Osteoblast (primary cell): Measurements from ENCODE around the gene RARRES1. TPM values are rescaled to one million over a fixed set of nuclear protein-coding genes. Genes with fewer than 3 reads are reported as not detected.

Experiments
- DNase-seq: peaks from one replicate; pipeline ENCODE4 v3.0.0; 2011; ENCODE audit warnings: low spot score, mixed read lengths; ENCODE audit not compliant: insufficient read length; ENCODE audit errors: missing footprints
- H2AFZ ChIP-seq: 2 replicates; pipeline ENCODE4 v1.6.0; 2011; ENCODE audit warnings: mild to moderate bottlenecking, low read length
- H3K27ac ChIP-seq: 2 replicates; pipeline ENCODE4 v1.5.1; 2011; ENCODE audit warnings: mild to moderate bottlenecking, low read depth, low read length, moderate library complexity
- H3K27me3 ChIP-seq: 2 replicates; pipeline ENCODE4 v1.6.0; 2012; ENCODE audit warnings: mild to moderate bottlenecking, control low read depth, inconsistent platforms, low read length, moderate library complexity; ENCODE audit not compliant: insufficient read depth
- H3K36me3 ChIP-seq: 2 replicates; pipeline ENCODE4 v1.5.1; 2011; ENCODE audit warnings: mild to moderate bottlenecking, low read length, control low read depth, moderate library complexity; ENCODE audit not compliant: insufficient read depth
- H3K4me1 ChIP-seq: 2 replicates; pipeline ENCODE4 v1.5.1; 2011; ENCODE audit warnings: mild to moderate bottlenecking, low read length, control low read depth, moderate library complexity; ENCODE audit not compliant: insufficient read depth
- H3K4me2 ChIP-seq: 2 replicates; pipeline ENCODE4 v1.6.0; 2011; ENCODE audit warnings: mild to moderate bottlenecking, low read length; ENCODE audit not compliant: insufficient read depth
- H3K4me3 ChIP-seq: fragments of 200-600 bp; sonication (generic); 3 replicates; pipeline ENCODE4 v1.5.1; 2012; ENCODE audit warnings: mild to moderate bottlenecking, low read length, inconsistent platforms; ENCODE audit not compliant: insufficient read depth
- H3K79me2 ChIP-seq: 2 replicates; pipeline ENCODE4 v1.6.0; 2012; ENCODE audit warnings: mild to moderate bottlenecking, low read length, control low read depth, inconsistent platforms; ENCODE audit not compliant: insufficient read depth
- H3K9me3 ChIP-seq: 2 replicates; pipeline ENCODE4 v1.5.1; 2011; ENCODE audit warnings: low read depth, low read length, control low read depth
- H4K20me1 ChIP-seq: 2 replicates; pipeline ENCODE4 v1.6.0; 2012; ENCODE audit warnings: mild to moderate bottlenecking, low read length, control low read depth; ENCODE audit not compliant: insufficient read depth
- total RNA-seq: library from RNA; depleted of rRNA; stranded (reverse); fragments of >200 nt; gene quantifications from 2 replicates; pipeline ENCODE4 v1.2.3, GENCODE V29; 2012
- TF ChIP-seq, protein P1 (sequence below): IDR thresholded peaks from 2 replicates; pipeline ENCODE4 v1.5.1; 2011; ENCODE audit warnings: mild to moderate bottlenecking, low read depth, low read length, moderate library complexity; ENCODE audit errors: extremely low read depth

Gene RARRES1
- total RNA-seq, 1 donor, result 19.5 TPM

DNA sequence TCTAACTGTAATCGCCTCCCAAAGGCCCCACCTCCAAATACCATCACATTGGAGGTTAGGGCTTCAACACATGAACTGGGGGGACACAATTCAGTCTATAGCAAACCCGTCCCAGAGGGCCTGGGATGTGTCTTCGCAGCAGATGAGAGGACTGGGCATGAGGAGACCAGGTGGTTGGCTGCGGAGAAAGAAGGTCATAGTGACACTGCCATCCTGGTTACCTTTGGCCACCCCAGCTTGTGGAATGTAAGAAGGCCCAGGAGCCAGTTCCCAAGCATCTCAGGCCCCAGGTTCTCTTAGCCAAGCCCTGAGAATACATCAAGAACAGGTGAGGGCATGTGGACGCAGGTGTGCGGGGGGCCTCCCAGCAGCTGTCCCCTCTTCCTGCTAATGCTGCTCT, 6.4 kb upstream of the RARRES1 start:
- no peaks in the 10 kb centered on the region for H4K20me1 ChIP-seq
- TF ChIP-seq, protein P1, sequence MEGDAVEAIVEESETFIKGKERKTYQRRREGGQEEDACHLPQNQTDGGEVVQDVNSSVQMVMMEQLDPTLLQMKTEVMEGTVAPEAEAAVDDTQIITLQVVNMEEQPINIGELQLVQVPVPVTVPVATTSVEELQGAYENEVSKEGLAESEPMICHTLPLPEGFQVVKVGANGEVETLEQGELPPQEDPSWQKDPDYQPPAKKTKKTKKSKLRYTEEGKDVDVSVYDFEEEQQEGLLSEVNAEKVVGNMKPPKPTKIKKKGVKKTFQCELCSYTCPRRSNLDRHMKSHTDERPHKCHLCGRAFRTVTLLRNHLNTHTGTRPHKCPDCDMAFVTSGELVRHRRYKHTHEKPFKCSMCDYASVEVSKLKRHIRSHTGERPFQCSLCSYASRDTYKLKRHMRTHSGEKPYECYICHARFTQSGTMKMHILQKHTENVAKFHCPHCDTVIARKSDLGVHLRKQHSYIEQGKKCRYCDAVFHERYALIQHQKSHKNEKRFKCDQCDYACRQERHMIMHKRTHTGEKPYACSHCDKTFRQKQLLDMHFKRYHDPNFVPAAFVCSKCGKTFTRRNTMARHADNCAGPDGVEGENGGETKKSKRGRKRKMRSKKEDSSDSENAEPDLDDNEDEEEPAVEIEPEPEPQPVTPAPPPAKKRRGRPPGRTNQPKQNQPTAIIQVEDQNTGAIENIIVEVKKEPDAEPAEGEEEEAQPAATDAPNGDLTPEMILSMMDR, result no peak
- H3K4me1 ChIP-seq, result no peaks in the 10 kb centered on the region
- no peak overlapping the region for H3K4me2 ChIP-seq
- H3K27me3 ChIP-seq, result no peaks in the 10 kb centered on the region
- H3K79me2 ChIP-seq, result no peaks in the 10 kb centered on the region
- no peak for DNase-seq
- no peak overlapping the region for H3K27ac ChIP-seq
- H3K9me3 ChIP-seq, result peaks cover 5% of the 10 kb centered on the region
- H2AFZ ChIP-seq, result no peak overlapping the region
- H3K36me3 ChIP-seq, result peaks cover 12% of the 10 kb centered on the region
- no peak overlapping the region for H3K4me3 ChIP-seq

DNA sequence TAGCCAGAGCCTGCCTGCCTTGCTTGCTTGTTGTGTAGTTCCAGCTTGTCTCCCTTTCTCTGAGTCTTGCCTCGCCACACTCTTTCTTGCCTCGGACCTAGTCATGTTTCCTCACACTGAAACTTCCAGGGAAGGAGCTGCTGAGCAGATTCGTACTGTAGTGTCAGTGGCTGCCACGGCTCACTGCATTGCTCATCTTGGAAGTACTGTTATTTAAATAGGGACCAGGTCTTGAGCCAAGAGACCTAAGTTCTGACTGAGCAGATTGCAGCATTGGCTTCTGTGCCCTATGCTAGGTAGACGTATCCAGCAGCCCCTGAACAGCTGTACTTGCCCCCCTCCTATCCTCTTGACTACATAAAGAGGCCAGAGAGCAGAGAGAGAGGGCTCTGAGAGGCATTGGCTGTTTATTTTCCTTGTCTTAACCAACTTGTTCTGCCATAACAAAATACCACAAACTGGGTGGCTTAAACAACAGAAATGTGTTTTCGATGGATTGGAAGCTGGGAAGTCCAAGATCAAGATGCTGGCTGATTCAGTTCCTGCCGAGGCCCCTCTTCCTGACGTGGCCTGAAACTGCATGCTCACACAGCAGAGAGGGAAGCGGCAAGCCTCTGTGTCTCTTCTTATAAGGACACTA, 5.8 kb upstream of the RARRES1 start:
- Histone ChIP-seq H3K27me3 (no peaks in the 10 kb centered on the region), H4K20me1 (no peaks in the 10 kb centered on the region), H3K4me3 (no peak overlapping the region), H3K9me3 (peaks cover 5% of the 10 kb centered on the region), H3K27ac (no peak overlapping the region), H3K36me3 (peaks cover 12% of the 10 kb centered on the region), H3K79me2 (no peaks in the 10 kb centered on the region), H2AFZ (no peak overlapping the region), H3K4me2 (no peak overlapping the region), H3K4me1 (no peaks in the 10 kb centered on the region)
- TF ChIP-seq, protein P1, result no peak
- no peak for DNase-seq

DNA sequence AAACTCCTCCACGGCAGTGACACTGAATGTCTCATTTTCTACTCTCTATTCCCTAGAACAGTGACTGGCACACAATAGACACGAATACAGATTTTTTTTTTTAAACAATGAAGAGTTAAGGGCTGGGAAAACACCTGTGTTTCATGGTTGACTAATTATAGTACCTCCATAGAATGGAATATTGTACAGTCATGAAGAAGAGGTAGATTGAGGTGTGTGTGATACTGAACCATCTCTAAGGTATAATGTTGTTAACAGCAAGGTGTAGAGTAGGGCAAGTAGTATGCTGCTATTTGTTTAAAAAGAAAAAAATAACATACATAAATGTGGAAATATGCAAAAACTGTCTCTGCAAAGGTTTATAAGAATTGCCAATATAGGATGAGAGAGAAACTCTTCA, 5.2 kb upstream of the RARRES1 start:
- Histone ChIP-seq H4K20me1 (no peaks in the 10 kb centered on the region), H3K4me3 (no peak overlapping the region), H3K9me3 (peaks cover 5% of the 10 kb centered on the region), H3K27me3 (no peaks in the 10 kb centered on the region), H3K4me1 (peaks cover 4% of the 10 kb centered on the region), H3K27ac (no peak overlapping the region), H2AFZ (no peak overlapping the region), H3K4me2 (no peak overlapping the region), H3K36me3 (peaks cover 11% of the 10 kb centered on the region), H3K79me2 (no peaks in the 10 kb centered on the region)
- DNase-seq, result no peak
- TF ChIP-seq, protein P1, result no peak

DNA sequence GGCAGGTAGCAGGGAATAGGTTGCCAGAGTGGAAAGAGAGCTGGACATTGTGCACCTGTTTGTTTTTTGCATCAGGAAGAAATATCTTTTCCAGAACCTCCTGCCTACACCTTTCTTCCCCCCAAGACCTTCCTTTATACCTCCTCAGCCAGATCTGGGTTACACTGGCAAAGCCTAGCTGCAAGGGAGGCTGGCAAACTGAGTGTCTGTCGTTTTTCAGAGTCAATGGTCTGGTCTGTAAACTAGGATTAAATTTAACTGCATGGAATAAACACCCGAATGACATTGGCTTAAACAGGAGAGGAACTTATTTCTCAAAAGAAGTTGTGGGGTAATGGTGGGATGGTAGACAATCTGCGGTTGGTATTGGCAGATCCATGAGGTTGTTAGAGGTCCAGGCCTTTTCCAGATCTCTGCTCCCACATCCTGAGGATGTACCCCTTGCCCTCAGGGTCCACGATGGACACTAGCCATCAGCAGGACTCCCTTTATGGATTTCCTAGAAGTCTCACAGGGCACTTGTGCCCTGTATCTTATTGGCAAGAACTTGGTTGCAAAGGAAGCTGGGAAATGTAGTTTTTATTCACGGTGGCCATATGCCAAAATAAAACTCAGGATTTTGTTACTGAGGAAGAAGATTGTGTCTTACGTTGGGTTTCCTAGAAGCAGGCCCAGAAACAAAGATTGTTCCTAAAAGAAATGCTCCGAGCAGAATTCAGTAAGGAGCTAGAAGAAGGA, 3.2 kb upstream of the RARRES1 start:
- Histone ChIP-seq H3K36me3 (peaks cover 4% of the 10 kb centered on the region), H4K20me1 (no peaks in the 10 kb centered on the region), H3K27ac (no peak overlapping the region), H3K4me2 (no peak overlapping the region), H2AFZ (no peak overlapping the region), H3K4me1 (peaks cover 14% of the 10 kb centered on the region), H3K27me3 (no peaks in the 10 kb centered on the region), H3K4me3 (no peak overlapping the region), H3K9me3 (peaks cover 5% of the 10 kb centered on the region), H3K79me2 (no peaks in the 10 kb centered on the region)
- TF ChIP-seq, protein P1, result no peak
- DNase-seq, result peak; percentile 42
